Measurements from ENCODE around the gene LUZP1. TPM values are rescaled to one million over a fixed set of nuclear protein-coding genes. Genes with fewer than 3 reads are reported as not detected.

Gene LUZP1
- total and polyA plus RNA-seq, 2 experiments from 2014 or later = 45.7 to 152 TPM

- H3K27ac Mint-ChIP-seq = no peak overlapping the region
- TF ChIP-seq NANOG (IDR thresholded peaks at IDR 0.05; ENCODE audit: borderline replicate concordance) (no peak), EZH2phosphoT487 (IDR thresholded peaks at IDR 0.05; ENCODE audit: unreplicated experiment) (no peak), ZNF331 (CRISPR knock-in tag; IDR thresholded peaks at IDR 0.05; ENCODE audit: low read depth) (no peak), EZH2 (IDR thresholded peaks at IDR 0.05; ENCODE audit: low read depth, unreplicated experiment) (no peak), REST (IDR thresholded peaks at IDR 0.05; ENCODE audit: unreplicated experiment) (no peak), STAT1 (IDR thresholded peaks at IDR 0.05; ENCODE audit: unreplicated experiment) (no peak), ZNF114 (CRISPR knock-in tag; IDR thresholded peaks at IDR 0.05) (no peak), CREB1 (CRISPR knock-in tag; IDR thresholded peaks at IDR 0.05; ENCODE audit: low read depth) (no peak), POLR2AphosphoS5 (IDR thresholded peaks at IDR 0.05; ENCODE audit: low read depth) (no peak), ZNF462 (CRISPR knock-in tag; IDR thresholded peaks at IDR 0.05) (no peak), CTCF (conservative IDR thresholded peaks at IDR 0.05; ENCODE audit: low read depth in 2 of 2) (no peak), JUNB (IDR thresholded peaks at IDR 0.05; ENCODE audit: unreplicated experiment) (no peak), ETS1 (IDR thresholded peaks at IDR 0.05) (no peak)
- no peak overlapping the region for H2AFZ ChIP-seq
- H3K4me1 Mint-ChIP-seq = peaks cover 21% of the 10 kb centered on the region
- H3K4me2 ChIP-seq = no peak overlapping the region
- no peak overlapping the region for H3K4me3 ChIP-seq
- H3K27me3 ChIP-seq (ENCODE audit: insufficient read depth) = peaks cover 18% of the 10 kb centered on the region
- no peak overlapping the region; the same call in 2 of the 3 replicates for H3K4me3 Mint-ChIP-seq
- H3K36me3 Mint-ChIP-seq (ENCODE audit: low read depth) = no peaks in the 10 kb centered on the region
- H3K9me2 ChIP-seq (ENCODE audit: insufficient read depth) = no peaks in the 10 kb centered on the region
- H4K20me1 ChIP-seq (replicated peaks; ENCODE audit: insufficient read depth) = peaks cover 2% of the 10 kb centered on the region; the same call in 1 of the 2 replicates
- no peak overlapping the region for H3K27ac ChIP-seq (ENCODE audit: low read depth)
- 0 out of 2 replicates have a peak, but pooled peaks cover 5% of the 10 kb centered on the region for H3F3A ChIP-seq (replicated peaks; ENCODE audit: low read depth)
- DNase-seq (ENCODE audit: low spot score) = no peak
- peaks cover 20% of the 10 kb centered on the region for H3K4me1 ChIP-seq (ENCODE audit: insufficient read depth)
- H3K27me3 Mint-ChIP-seq (ENCODE audit: insufficient read depth, low read depth, poor library complexity) = peaks cover 21% of the 10 kb centered on the region
- no peaks in the 10 kb centered on the region for H3K36me3 ChIP-seq (ENCODE audit: insufficient read depth)
- H3K79me2 ChIP-seq (replicated peaks; ENCODE audit: insufficient read depth) = peaks cover 8% of the 10 kb centered on the region; the same call in 1 of the 2 replicates
- H3K9me3 Mint-ChIP-seq = no peaks in the 10 kb centered on the region
- no peak for ATAC-seq
Measured at GRCh38 chr1:23214640-23215039, 46.0 kb upstream of the LUZP1 start.

Data from GM23338 (cell line).